NK-92 (cell line): ENCODE data around the gene GPR180.

Source experiments
- DNase-seq: peaks from one replicate; lab custom pipeline; 2025; ENCODE audit not compliant: unreplicated experiment; lab: John Stamatoyannopoulos, UW

Gene GPR180

GRCh38 chr13:94601446-94602431 is at the start of gene GPR180:
Gene GPR180, plus strand, starts transcription at chr13:94601857. Its CDS starts 71 bp downstream, at chr13:94601928.
- peak; percentile 2 for DNase-seq

DNA sequence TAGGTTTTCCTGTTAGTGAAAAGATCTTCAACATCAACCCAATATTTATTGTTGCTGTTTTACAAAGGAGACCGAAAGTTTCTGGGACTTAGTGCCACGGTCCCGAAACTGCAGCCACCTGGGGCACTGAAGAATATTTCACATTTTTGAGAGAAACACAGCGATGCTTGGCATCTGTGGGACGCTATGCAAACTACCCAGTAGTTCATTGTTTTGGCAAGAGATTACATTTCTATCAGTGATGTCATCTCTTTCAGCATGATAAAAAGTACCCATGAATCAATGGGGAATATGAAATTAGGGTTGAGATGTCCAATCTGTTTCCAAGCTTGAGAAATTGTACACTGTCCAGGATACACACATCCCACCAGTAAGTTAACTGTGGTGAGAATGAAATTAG is 49.6 kb upstream of the GPR180 start:
- DNase-seq = no peak

- DNase-seq = no peak
Observed at GRCh38 chr13:94553766-94554165, 47.9 kb upstream of the GPR180 start.

DNA sequence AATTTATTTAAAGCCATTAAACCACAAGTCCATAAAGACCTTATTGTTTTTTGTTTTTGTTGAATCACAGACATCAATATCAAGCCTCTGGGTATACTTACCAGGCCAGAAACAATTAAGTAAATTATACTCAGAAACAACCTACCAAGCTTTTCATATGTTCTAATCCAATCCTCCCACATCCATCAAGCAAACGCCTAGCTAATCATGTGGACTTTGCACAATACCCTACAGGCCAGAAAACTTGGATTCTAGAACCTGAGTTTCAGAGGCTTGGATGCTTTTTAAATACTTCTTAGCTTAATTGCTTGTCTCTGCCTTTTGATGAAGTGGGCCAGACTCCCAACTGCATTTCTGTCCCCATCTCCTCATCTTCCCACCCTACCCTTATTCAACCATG is 45.6 kb upstream of the GPR180 start:
- no peak for DNase-seq

GRCh38 chr13:94556621-94557020 is 45.0 kb upstream of the GPR180 start:
- DNase-seq = no peak

- DNase-seq = no peak
Observed at GRCh38 chr13:94557684-94558235, 43.9 kb upstream of the GPR180 start.

- DNase-seq = no peak
Observed at GRCh38 chr13:94558716-94559115, 42.9 kb upstream of the GPR180 start.

- DNase-seq = no peak
Observed at GRCh38 chr13:94559222-94559795, 42.3 kb upstream of the GPR180 start.

GRCh38 chr13:94560116-94560515 is 41.5 kb upstream of the GPR180 start:
- DNase-seq = no peak

DNA sequence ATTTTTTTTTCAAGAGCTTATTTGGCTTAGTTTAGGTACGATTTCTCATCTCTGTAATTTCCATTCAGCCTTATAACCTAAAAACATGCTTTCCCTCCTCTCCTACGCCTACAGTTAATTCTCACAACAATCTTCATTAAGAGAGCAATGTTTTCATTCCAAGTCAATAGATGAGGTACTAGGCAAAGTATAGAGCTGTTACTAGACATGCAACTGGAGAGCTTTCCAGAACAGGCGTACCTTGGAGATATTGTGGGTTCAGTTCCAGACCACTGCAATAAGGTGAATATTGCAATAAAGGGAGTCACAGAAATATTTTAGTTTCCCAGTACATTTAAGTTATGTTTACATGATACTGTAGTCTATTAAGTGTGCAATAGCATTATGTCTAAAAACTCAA is 40.5 kb upstream of the GPR180 start:
- DNase-seq = no peak

GRCh38 chr13:94567581-94567980 is 34.1 kb upstream of the GPR180 start:
- no peak for DNase-seq

DNA sequence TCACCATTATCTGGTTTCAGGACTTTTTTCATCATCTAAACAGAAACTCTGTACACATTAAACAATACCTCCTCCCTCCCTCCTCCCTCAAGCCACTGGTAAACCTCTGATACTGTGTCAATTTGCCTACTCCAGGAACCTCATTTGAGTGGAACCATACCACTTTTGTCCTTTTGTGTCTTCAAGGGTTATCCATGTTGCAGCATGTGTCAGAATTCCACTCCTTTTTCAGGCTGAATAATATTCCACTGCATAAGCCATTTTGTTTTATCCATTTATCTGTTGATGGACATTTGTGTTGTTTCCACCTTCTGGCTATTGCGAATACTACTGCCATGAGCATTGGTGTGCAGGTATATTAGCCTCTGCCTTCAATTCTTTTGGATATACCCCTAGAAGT is 33.2 kb upstream of the GPR180 start:
- no peak for DNase-seq

GRCh38 chr13:94569615-94570014 is 32.0 kb upstream of the GPR180 start:
- DNase-seq = no peak

GRCh38 chr13:94579063-94579462 is 22.6 kb upstream of the GPR180 start:
- no peak for DNase-seq

GRCh38 chr13:94583926-94584325 is 17.7 kb upstream of the GPR180 start:
- DNase-seq = no peak

DNA sequence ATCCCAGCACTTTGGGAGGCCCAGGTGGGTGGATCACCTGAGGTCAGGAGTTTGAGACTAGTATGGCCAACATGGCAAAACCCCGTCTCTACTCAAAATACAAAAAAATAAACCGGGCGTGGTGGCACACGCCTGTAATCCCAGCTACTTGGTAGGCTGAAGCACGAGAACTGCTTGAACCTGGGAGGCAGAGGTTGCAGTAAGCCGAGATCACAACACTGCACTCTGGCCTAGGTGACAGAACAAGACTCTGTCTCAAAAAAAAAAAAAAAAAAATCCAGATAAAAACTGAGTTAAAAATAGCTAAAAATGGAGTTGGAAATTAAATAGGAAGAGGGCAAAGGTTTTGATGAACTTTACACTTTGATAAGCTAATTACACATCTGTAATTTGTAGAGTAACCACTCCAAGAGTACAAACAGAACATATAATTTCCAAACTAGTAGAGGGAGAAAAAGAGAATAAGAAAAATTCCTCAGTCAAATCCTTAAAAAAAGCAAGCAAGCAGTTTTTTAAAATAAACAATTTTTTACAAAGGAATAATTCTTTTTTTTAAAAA is 16.0 kb upstream of the GPR180 start:
- no peak for DNase-seq

GRCh38 chr13:94586371-94586770 is 15.3 kb upstream of the GPR180 start:
- DNase-seq = no peak

- DNase-seq = no peak
Observed at GRCh38 chr13:94588541-94588940, 13.1 kb upstream of the GPR180 start.

- DNase-seq = no peak
Observed at GRCh38 chr13:94590744-94591143, 10.9 kb upstream of the GPR180 start.

DNA sequence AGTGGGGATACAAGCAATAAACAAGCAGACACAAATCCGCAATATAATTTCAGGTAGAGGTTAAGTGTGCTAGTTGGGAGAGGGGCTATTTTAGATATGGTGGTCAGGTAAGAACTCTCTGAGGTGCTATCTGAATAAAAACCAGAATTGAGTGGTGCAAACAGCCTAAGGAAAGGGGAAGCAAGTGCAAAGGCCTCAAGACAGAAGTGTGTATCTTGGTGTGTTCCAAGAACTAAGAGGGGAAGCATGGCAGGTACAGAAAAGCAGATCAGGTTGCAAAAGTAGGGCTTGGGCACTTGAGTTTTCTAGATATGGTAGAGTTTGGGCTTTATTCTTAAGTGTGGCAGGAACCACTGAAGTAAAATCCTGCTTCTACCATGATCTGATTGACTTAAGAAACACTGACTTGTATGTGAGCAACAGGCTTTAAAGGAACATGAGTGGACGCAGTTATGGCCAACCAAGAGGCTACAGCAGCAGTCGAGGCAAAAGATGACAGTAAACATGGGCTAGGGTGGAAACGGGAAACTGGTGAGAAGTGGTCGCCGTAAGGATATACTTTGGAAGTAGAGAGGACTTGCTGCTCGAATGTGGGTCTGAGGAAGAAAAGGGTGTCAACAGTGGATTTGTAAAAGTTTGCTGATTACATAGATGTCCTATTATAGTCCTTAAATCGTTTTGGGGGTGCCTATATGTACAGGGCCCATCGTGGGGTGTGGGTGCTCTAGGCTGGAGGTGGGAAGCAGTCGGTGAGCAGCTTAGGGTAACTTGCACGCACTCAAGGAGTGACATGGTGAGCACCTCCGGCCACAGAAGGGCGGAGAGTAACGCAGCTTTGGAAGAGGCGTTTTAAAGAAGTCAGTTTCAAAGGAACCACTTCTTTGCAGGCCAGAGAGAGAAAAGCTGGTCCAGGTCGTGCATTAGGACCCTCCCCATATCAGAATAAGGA is 6.4 kb upstream of the GPR180 start:
- no peak for DNase-seq
